Neural progenitor cell (in vitro differentiated cells): Measurements from ENCODE around the gene ABHD4.

Source experiments
- EZH2 ChIP-seq: fragments of 200-600 bp; sonication (generic); IDR thresholded peaks from 2 replicates; pipeline ENCODE4 v1.6.1; 2017; ENCODE audit warnings: antibody characterized with exemption, mild to moderate bottlenecking, moderate library complexity
- TF ChIP-seq, protein P1 (sequence below): fragments of 200-600 bp; sonication (generic); IDR thresholded peaks from 2 replicates; pipeline ENCODE4 v1.5.1; 2017; ENCODE audit warnings: antibody characterized with exemption, mild to moderate bottlenecking

- TF ChIP-seq, protein P1, sequence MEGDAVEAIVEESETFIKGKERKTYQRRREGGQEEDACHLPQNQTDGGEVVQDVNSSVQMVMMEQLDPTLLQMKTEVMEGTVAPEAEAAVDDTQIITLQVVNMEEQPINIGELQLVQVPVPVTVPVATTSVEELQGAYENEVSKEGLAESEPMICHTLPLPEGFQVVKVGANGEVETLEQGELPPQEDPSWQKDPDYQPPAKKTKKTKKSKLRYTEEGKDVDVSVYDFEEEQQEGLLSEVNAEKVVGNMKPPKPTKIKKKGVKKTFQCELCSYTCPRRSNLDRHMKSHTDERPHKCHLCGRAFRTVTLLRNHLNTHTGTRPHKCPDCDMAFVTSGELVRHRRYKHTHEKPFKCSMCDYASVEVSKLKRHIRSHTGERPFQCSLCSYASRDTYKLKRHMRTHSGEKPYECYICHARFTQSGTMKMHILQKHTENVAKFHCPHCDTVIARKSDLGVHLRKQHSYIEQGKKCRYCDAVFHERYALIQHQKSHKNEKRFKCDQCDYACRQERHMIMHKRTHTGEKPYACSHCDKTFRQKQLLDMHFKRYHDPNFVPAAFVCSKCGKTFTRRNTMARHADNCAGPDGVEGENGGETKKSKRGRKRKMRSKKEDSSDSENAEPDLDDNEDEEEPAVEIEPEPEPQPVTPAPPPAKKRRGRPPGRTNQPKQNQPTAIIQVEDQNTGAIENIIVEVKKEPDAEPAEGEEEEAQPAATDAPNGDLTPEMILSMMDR, result no peak
- TF ChIP-seq EZH2, result no peak
Observed at GRCh38 chr14:22606380-22606779, 8.3 kb downstream of the ABHD4 start.
